Activated effector memory CD4-positive, alpha-beta T cell treated with anti-CD3 and anti-CD28 coated beads, Interleukin-2, amount 50 U/mL, for 16 hours (primary cell): Measurements from ENCODE around the gene LY6G6D.
A peak's percentile ranks its signal among the peaks of the same experiment; 100 is the strongest.

Experiments used
- DNase-seq: peaks from one replicate; pipeline ENCODE4 v3.0.0-alpha.2; 2020

The LY6G6D gene

DNA sequence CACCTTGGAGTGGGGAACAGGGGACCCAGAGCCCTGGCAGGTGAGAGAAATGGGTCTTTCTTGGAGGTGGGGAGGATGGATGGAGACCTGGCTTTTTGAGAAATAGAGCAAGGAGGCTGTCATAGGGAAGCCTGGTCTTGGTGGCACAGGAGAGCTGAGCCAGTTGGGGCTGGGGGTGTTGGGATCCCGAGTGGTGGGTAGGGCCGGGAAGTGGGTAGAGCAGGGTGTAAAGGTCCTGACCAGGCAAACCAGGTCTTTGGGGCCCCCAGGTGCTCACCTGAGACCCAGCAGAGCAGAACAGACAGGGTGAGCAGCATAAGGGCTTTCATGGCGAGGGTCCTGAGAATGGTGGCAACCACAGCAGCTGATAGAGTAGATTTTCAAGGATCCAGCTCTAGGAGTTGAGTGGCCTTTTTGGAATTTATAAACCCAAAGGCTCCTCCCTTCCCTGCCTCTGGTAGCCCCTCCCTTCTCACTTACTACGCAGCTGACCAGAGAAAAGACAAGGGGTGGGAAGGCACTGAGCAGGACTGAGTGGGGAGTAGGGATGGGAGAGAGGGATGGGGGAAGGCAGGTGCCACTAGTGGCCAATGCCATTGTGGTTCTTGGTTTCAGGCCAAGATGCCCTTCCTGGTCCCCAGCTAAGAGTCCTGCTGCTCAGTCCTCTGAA, 6.3 kb downstream of the LY6G6D start, which contains the start of gene LY6G6C:
LY6G6C (minus strand) TSS at position 396 of the 670 bp plus-strand sequence; CDS start at position 329, 67 bp downstream.
- no peak for DNase-seq

DNA sequence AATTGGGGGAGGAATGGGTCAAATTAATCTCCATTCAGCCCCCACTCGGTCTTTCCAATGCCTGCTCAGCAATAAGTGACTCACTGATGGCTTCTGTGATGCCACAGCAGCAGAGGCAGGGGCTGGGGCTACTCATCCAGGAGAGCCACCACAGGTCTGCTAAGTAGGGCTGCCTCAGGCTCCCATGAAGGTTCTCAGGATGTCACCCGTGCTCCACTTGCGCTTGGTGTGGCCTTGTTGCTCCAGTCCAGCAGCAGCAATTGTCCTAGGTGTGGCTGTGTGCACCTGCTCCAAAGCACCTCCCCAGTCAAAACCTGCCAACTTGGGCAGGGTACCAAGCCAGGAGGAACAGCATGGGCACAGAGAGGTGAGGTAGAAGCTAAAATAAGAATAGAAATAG, 7.0 kb downstream of the LY6G6D start:
- DNase-seq: no peak

DNA sequence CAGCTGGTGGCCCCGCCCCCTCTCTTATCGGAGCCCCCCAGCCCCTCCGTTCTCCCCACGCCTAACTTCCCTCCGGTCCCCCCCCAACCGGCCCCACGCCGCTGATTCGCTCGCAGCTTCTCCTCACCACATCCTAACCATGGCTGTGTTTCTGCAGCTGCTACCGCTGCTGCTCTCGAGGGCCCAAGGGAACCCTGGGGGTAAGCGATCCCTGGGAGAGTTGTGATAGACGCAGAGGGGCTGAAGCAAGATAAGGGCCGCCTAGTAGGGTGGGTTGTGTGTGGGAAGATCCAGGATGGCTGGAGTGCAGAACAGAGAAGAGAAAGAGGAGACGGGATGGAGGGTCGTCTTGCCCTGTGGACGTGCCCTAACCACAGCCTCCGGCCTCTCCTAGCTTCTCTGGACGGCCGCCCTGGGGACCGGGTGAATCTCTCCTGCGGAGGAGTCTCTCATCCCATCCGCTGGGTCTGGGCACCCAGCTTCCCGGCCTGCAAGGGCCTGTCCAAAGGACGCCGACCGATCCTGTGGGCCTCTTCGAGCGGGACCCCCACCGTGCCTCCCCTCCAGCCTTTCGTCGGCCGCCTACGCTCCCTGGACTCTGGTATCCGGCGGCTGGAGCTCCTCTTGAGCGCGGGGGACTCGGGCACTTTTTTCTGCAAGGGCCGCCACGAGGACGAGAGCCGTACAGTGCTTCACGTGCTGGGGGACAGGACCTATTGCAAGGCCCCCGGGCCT, 8.3 kb downstream of the LY6G6D start, which contains the start of gene MPIG6B:
MPIG6B (plus strand) TSS at position 129 of the 735 bp plus-strand sequence; CDS start at position 140, 11 bp downstream.
- DNase-seq: no peak

DNA sequence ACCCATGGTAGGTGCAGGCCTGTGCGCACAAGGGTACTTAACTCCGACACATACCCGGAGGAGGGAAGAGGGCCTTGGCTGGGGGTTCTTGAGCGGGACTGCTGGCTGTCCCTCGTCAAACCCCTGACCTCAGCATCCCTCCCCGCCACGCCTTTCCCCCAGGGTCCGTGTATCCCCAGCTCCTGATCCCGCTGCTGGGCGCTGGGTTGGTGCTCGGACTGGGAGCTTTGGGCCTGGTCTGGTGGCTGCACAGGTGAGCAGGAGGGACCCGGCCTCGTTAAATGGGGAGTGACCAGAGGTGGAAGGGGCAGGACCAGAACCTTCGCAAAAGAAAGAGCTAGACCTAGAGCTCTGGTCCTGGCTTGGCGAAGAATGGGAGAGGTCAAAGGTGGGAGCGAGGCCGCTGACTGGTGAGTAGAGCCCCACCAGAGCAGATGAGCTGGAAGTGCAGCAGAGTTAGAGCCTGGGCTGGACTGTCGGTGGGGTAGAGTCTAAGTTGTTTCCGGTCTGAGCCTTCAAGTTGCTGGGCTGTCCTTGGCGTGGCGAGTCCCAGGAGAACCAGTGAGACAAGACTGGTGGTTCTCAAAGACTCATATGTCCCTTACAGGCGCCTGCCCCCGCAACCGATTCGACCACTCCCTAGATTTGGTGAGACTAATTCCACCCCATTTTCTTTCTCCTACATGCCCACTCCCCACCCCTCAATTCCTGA, 9.0 kb downstream of the LY6G6D start:
- DNase-seq: no peak

GRCh38 chr6:31725502-31726350, 10.6 kb downstream of the LY6G6D start:
- no peak for DNase-seq

GRCh38 chr6:31727034-31727716, 12.0 kb downstream of the LY6G6D start:
- DNase-seq: no peak

DNA sequence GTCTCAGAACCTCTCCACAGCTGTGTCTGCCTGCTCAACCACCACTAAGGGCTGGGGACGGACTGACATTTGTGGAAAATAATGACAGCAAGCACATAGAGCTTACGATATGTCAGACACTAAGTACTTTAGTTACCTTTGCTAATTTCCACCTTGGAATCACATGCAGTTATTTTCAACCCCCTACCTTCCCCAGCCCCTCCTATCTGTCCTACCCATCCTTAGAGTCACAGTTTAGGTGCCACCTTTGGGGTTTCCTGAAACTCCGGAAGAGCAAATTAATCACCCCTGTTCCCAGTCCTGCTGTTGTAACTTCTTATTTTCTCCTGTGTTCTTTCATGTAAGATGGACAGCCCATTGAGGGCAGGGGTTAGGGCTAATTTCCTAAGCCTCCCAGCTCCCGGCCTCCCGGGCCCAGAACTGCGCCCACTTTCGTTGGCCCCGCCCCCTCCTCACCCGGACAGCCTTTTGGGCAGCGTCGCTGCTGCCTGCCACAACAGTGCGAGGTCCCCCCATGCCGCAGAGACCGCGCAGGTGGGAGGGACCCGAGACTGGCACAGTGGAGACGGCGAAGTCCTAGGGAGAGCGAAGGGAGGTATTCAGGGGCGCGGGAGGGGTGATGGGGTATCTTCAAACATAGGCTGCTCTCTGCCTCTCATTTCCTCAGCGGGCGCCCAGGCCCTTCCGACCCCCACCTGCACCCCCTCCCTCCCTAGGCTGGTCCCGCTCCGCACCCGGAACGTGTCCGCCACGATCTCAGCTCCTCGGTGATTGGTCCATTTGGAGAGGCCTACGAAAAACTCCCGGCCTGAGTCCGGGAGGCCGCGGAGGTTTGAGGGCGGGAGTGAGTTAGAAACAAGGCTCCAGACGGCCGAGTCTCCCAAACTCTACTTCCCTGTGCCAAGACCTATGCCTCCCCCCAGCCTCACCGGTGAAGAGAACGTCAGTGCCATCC, 12.8 kb downstream of the LY6G6D start:
- no peak for DNase-seq

- DNase-seq: no peak
Observed at GRCh38 chr6:31728767-31729514, 13.8 kb downstream of the LY6G6D start, which contains the start of gene DDAH2. Gene DDAH2, minus strand, starts transcription at chr6:31729299. Its CDS starts 138 bp downstream, at chr6:31729161.

DNA sequence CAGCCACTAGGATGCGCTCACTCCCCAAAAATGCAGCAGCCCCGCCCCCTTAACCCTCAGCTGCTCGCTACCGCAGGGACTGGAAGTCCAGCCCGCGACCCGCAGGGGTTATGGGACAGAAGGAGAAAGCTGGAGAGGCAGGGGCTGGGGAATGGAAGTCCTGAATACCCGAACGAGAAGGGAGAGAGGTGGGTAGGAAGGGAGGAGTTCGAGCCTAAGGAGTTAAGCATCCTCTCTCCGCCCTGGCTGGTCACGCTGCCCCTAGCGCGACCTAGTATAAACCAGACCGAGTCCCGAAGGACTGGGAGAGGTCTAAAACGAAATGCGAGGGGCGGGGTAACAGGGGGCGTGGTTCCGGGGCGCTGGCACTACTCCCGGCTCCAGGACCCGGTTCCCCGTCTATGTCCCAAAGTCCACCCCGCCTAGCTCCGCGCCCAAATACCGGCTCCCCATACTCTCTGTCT, 14.4 kb downstream of the LY6G6D start:
- DNase-seq: peak; percentile 93

DNA sequence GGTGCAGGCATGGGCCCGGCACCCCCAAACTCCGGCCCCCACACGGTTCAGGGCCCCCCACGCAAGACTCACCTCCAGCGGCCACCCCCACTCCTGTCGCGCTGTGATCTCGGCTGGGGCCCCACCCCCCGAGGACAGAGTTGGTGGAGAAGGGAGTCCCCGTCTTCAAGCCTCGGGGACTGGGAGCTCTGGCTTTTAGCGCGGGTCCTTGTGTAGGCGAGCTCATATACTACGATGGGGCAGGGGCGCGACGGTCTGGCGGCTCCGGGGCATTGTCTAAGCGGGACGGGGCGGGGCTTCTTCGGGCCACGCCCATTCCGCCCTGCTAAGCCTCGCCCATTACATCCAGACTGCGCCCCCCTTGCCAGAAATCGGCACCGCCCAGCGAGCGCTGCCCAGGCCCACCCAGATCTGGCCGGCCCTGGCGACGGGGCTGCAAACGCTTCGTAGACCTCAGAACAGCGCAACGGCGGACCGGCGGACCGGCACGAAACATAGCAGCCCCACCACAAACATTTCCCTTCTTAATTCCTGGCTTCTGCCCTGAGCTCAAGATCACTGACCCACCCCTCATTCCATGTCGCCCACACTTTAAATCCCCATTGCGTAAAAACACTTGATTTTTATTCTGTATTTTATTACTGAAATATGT, 15.0 kb downstream of the LY6G6D start:
- DNase-seq: peak; percentile 86

- DNase-seq: no peak
Observed at GRCh38 chr6:31730631-31731086, 15.5 kb downstream of the LY6G6D start.

DNA sequence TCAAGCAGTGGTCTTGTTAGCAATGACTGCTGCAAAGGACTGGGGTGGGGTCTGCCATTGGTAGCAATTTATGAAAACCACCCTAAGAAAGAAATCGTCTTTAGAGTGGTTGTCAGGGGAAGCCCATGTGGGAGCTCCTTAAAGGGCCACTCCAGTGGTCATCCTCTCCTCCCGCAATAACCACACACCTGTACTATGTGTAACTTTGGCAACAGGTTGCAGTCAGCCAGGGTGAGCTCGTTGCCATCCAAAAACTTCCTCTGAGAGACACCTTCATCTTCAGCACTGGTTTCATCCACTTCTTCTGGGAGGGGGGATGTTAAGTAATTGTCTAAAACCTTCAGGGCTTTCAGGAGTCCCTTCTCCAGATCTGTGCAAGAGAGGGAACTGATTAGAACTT, 16.9 kb downstream of the LY6G6D start:
- no peak for DNase-seq

DNA sequence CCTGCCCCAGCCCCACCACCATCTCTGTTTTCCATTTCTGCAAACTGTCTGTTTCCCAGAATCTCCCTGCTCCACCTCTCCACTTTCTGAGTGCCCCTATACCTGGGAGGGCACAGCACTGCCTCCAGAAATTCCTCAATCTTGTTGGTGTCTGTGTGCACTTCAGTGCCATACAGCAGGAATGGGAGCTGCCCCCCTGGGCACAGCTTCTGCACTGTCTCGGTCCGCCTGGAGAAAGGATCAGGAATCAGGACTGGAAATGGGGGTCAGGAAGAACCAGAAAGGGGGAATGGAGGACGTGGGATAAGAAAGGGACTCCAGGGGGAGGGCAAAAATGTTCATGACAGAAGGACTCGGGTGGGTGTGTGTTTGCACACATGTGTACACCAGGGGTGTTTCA, 18.6 kb downstream of the LY6G6D start:
- no peak for DNase-seq

- no peak for DNase-seq
Observed at GRCh38 chr6:31734247-31734820, 19.2 kb downstream of the LY6G6D start.

- peak; percentile 86 for DNase-seq
Observed at GRCh38 chr6:31734821-31735406, 19.8 kb downstream of the LY6G6D start.

DNA sequence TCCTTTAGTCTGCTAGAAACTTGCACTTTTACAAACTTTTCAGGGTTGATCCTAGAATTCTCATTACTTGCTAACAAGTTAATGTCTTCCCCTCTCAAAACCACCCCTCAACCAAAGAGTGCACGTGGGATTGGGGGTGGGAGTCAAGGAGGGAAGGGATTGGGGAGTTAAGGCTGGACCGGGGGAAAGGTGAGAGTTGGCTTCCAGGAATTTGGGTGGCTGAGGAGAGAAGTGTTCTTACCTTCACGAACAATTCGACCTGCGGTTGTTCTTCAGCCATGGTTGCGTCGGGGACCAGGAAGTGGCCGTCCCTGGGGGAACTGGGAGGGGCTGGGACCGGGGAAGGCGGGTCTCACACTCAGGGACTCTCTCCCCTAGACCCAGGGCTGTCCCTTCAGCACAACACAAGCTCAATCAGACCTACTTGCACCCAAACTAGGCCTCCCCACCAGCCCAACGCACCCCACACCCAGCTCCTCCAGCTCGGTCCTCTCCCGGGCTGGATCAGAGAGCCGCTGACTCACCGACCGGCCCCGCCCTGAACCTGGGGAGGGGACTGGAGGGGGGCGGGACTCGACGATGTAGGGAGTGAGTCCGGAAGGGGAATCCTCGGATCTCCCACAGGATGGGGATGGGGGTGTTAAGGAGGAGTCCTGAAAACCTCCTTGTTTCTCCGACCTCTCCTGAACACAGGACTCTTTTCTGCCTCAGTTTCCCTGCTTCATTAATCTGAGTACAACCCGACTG, 21.0 kb downstream of the LY6G6D start, which contains the start of gene CLIC1:
CLIC1 (minus strand) TSS at position 510 of the 747 bp plus-strand sequence; CDS start at position 280, 230 bp downstream.
- DNase-seq: peak; percentile 92

GRCh38 chr6:31736768-31737314, 21.7 kb downstream of the LY6G6D start:
- no peak for DNase-seq
